HEK293 (cell line): Measurements from ENCODE around the gene ARSJ.

Experiments used
- CTCF ChIA-PET: fragments of 350-600 bp; formaldehyde crosslinking; extraction: SDS; loops from one replicate; lab custom pipeline; 2021; ENCODE audit warnings: antibody characterized with exemption; lab: Yijun Ruan, JAX
- POLR2A ChIA-PET: fragments of 300-600 bp; formaldehyde crosslinking; extraction: SDS; loops from one replicate; lab custom pipeline; 2020; ENCODE audit warnings: antibody characterized with exemption, inconsistent platforms; lab: Yijun Ruan, JAX
- H3K27ac ChIP-seq: fragments of 200-500 bp; sonication (Bioruptor generic); 2 replicates; pipeline ENCODE4 v1.5.1; 2014; ENCODE audit warnings: low read depth, low read length, control low read depth, inconsistent platforms; ENCODE audit errors: extremely low read depth
- H3K36me3 ChIP-seq, 2 experiments: fragments of 200-500 bp in 1 of 2; sonication (Bioruptor generic) in 1 of 2; 1 replicate in 1 of 2; 2 replicates in 1 of 2; pipeline ENCODE4 v1.5.1; 2014 to 2017; ENCODE audit warnings: inconsistent platforms in 2 of 2, low read length in 2 of 2; ENCODE audit not compliant: control insufficient read depth in 2 of 2, insufficient read depth in 1 of 2
- H3K4me1 ChIP-seq: fragments of 200-500 bp; sonication (Bioruptor generic); 2 replicates; pipeline ENCODE4 v1.5.1; 2014; ENCODE audit warnings: mild to moderate bottlenecking, low read length, inconsistent platforms; ENCODE audit not compliant: control insufficient read depth, insufficient read depth
- H3K4me3 ChIP-seq: 2 replicates; pipeline ENCODE4 v1.5.1; 2011; ENCODE audit warnings: low read depth, mild to moderate bottlenecking, control low read depth, low read length, moderate library complexity
- H3K9me3 ChIP-seq: fragments of 200-500 bp; sonication (Bioruptor generic); 2 replicates; pipeline ENCODE4 v1.5.1; 2014; ENCODE audit warnings: low read depth, low read length, inconsistent platforms; ENCODE audit not compliant: control insufficient read depth, insufficient read depth
- BCL11B ChIP-seq: fragments of 450-650 bp; formaldehyde crosslinking; IDR thresholded peaks from 2 replicates; pipeline ENCODE4 v1.5.1; 2016; ENCODE audit warnings: low read depth, missing biosample characterization, missing genetic modification characterization
- BCL6B ChIP-seq: fragments of 450-650 bp; formaldehyde crosslinking; IDR thresholded peaks from 2 replicates; pipeline ENCODE4 v1.5.1; 2017; ENCODE audit warnings: missing biosample characterization, missing genetic modification characterization
- GFI1B ChIP-seq: fragments of 450-650 bp; formaldehyde crosslinking; IDR thresholded peaks from 2 replicates; pipeline ENCODE4 v1.5.1; 2016; ENCODE audit warnings: missing biosample characterization, missing genetic modification characterization
- PRDM4 ChIP-seq: fragments of 450-650 bp; formaldehyde crosslinking; IDR thresholded peaks from 2 replicates; pipeline ENCODE4 v1.5.1; 2017; ENCODE audit warnings: missing biosample characterization, missing genetic modification characterization
- ZBTB17 ChIP-seq: fragments of 450-650 bp; formaldehyde crosslinking; IDR thresholded peaks from 2 replicates; pipeline ENCODE4 v1.5.1; 2016; ENCODE audit warnings: missing biosample characterization, missing genetic modification characterization
- ZBTB49 ChIP-seq: fragments of 450-650 bp; formaldehyde crosslinking; IDR thresholded peaks from 2 replicates; pipeline ENCODE4 v1.5.1; 2016; ENCODE audit warnings: missing biosample characterization, missing genetic modification characterization, low read depth
- ZNF19 ChIP-seq: fragments of 450-650 bp; formaldehyde crosslinking; IDR thresholded peaks from 2 replicates; pipeline ENCODE4; 2016; ENCODE audit warnings: missing biosample characterization, missing genetic modification characterization, low read depth
- ZNF311 ChIP-seq: fragments of 450-650 bp; formaldehyde crosslinking; IDR thresholded peaks from 2 replicates; pipeline ENCODE4 v1.5.1; 2017; ENCODE audit warnings: missing biosample characterization, missing genetic modification characterization, borderline replicate concordance
- ZNF354C ChIP-seq: fragments of 450-650 bp; formaldehyde crosslinking; IDR thresholded peaks from 2 replicates; pipeline ENCODE4 v1.5.1; 2016; ENCODE audit warnings: missing biosample characterization, missing genetic modification characterization, low read depth, borderline replicate concordance
- ZNF416 ChIP-seq: fragments of 450-650 bp; formaldehyde crosslinking; IDR thresholded peaks from 2 replicates; pipeline ENCODE4 v1.5.1; 2016; ENCODE audit warnings: missing biosample characterization, missing genetic modification characterization
- ZNF530 ChIP-seq: fragments of 450-650 bp; formaldehyde crosslinking; IDR thresholded peaks from 2 replicates; pipeline ENCODE4 v1.5.1; 2016; ENCODE audit warnings: low read depth, missing biosample characterization, missing genetic modification characterization
- ZNF560 ChIP-seq: fragments of 450-650 bp; formaldehyde crosslinking; IDR thresholded peaks from 2 replicates; pipeline ENCODE4 v1.5.1; 2017; ENCODE audit warnings: missing biosample characterization, missing genetic modification characterization, borderline replicate concordance
- TF ChIP-seq, protein P1 (sequence below): fragments of 450-650 bp; formaldehyde crosslinking; IDR thresholded peaks from 2 replicates; pipeline ENCODE4 v1.5.1; 2016; ENCODE audit warnings: missing biosample characterization, missing genetic modification characterization

ARSJ gene

DNA sequence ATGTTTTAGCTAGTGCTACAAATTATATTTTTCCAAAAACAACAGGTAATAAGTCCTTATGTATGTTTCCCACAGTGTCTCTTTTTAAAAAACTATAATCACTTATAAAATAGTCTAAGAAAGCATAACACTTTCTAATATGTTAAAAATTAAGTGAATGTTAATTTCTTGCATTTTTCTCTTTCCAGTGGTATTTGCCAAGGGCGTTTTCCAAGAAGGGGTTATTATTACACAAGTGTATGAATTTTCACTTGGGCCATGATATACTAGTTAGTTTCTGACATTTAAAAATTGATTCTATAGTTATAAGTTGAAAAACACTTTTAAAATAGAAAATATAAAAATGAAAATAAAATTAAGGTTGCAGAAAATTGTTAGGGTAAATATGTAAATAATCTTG is 74.6 kb downstream of the ARSJ start:
- POLR2A ChIA-PET = no interaction called here
- Histone ChIP-seq H3K4me1 (no peaks in the 10 kb centered on the region), H3K4me3 (no peak overlapping the region), H3K27ac (no peak overlapping the region), H3K9me3 (no peaks in the 10 kb centered on the region), H3K36me3 (no peaks in the 10 kb centered on the region)
- CTCF ChIA-PET = no interaction called here
- TF ChIP-seq ZBTB49 (tag by site-specific recombination) = no peak
- TF ChIP-seq BCL11B (tag by site-specific recombination) = no peak
- no peak for TF ChIP-seq BCL6B (tag by site-specific recombination)
- TF ChIP-seq PRDM4 (tag by site-specific recombination) = no peak
- TF ChIP-seq, protein P1, sequence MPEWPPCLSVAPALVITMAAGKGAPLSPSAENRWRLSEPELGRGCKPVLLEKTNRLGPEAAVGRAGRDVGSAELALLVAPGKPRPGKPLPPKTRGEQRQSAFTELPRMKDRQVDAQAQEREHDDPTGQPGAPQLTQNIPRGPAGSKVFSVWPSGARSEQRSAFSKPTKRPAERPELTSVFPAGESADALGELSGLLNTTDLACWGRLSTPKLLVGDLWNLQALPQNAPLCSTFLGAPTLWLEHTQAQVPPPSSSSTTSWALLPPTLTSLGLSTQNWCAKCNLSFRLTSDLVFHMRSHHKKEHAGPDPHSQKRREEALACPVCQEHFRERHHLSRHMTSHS (tag by site-specific recombination) = no peak

DNA sequence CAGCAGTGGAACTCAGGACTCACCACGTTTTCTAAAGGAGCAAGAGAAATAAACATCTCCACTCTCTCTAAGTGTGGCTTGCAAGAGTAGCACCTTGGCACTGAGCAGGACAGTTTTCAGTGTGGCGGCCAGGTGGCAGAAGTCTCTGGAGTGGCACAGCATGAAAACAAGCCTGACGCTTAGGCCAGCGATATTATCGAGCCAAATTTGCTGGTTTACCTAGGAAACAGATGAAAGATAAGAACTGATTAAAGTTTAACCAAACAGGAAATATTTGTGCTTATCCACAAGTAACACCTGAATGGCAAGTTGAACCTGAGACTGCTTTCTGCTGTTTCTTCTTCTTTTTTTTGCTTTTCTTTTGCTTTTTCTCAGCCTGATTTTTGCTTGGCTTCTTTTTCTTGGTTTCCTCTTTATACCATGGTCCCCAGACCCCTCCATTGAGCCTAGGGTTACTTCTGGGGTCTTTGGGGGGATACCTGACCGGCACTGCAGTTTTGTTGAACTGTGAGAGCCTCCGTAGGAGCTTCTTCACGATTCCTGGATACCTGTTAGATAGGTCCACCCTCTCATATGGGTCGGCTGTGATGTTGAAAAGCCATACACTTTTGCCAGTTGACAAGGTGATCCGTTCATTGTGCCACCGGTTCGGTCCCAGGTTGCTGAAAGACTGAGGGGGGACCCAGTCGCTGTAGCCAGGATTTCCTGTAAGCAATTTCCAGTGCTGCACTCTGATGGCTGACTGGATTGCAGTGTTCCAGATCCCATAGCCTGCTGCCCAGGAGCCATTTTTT is 77.3 kb downstream of the ARSJ start:
- no peaks in the 10 kb centered on the region for H3K9me3 ChIP-seq
- ChIA-PET POLR2A (no interaction called here), CTCF (no interaction called here)
- H3K4me3 ChIP-seq = no peak overlapping the region
- no peak overlapping the region for H3K27ac ChIP-seq
- H3K4me1 ChIP-seq = no peaks in the 10 kb centered on the region
- no peaks in the 10 kb centered on the region for H3K36me3 ChIP-seq
- no peak for TF ChIP-seq ZNF416 (tag by site-specific recombination)
- TF ChIP-seq ZNF530 (tag by site-specific recombination) = no peak
- TF ChIP-seq ZNF311 (tag by site-specific recombination) = no peak
- TF ChIP-seq ZBTB17 = no peak
- TF ChIP-seq ZNF560 (tag by site-specific recombination) = no peak
- TF ChIP-seq, all 188 proteins: peak for 0

- H3K9me3 ChIP-seq = no peaks in the 10 kb centered on the region
- no peak for TF ChIP-seq GFI1B (tag by site-specific recombination)
- TF ChIP-seq ZNF354C = no peak
- no peak for TF ChIP-seq ZNF19
- H3K4me1 ChIP-seq = no peaks in the 10 kb centered on the region
- ChIA-PET CTCF (interaction anchor here (0.6 kb wide), 1 partner anchor 746 kb away, joined by 3 read pairs; no protein-coding TSS in a partner anchor), POLR2A (no interaction called here)
- no peaks in the 10 kb centered on the region for H3K36me3 ChIP-seq
- H3K27ac ChIP-seq = no peak overlapping the region
- H3K4me3 ChIP-seq = no peak overlapping the region
Observed at GRCh38 chr4:113899271-113900070, 80.0 kb downstream of the ARSJ start.
